Measurements from ENCODE around the gene IFNE.
"Not testable (repeated sequence)": the region's sequence is repeated elsewhere in the genome, so short reads cannot be mapped to it uniquely, and the experiment has no call there.

DNA sequence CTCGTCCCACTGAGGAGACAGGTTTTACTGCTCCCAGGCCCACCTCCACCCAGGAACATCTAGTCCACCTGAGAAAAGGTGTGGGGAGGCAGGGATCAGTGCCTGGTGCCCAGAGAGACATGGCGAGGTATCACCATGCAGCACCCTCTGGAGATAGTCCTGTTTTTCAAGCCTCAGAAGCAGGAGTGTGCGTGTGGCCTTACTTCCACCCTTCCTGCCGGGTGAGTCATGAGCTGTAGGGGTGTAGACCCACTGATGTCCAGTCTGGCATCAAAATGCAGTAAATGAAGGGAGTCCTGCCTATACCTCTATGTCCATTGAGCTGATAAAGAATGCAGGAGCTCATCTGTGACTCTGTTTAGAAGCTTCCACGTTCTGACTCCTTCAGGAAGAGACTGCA, 32.8 kb downstream of the IFNE start:
- TF ChIP-seq EZH2 (IDR thresholded peaks at IDR 0.05); POLR2AphosphoS5 (IDR thresholded peaks at IDR 0.05; ENCODE audit: borderline replicate concordance, low read depth, low read length); FOXP2 (optimal IDR thresholded peaks at IDR 0.05; ENCODE audit: control extremely low read depth, extremely low read length, insufficient read depth): not testable (repeated sequence)

Data from SK-N-MC (cell line).